Germinal center (tissue), 1 donor: ENCODE measurements around the gene ACAA1.
"Not testable (repeated sequence)": the region's sequence is repeated elsewhere in the genome, so short reads cannot be mapped to it uniquely, and the experiment has no call there.

Experiments used
- DNase-seq: peaks from one replicate; pipeline ENCODE4 v3.0.0; 2012; ENCODE audit warnings: mixed read lengths, low spot score

Gene ACAA1

DNA sequence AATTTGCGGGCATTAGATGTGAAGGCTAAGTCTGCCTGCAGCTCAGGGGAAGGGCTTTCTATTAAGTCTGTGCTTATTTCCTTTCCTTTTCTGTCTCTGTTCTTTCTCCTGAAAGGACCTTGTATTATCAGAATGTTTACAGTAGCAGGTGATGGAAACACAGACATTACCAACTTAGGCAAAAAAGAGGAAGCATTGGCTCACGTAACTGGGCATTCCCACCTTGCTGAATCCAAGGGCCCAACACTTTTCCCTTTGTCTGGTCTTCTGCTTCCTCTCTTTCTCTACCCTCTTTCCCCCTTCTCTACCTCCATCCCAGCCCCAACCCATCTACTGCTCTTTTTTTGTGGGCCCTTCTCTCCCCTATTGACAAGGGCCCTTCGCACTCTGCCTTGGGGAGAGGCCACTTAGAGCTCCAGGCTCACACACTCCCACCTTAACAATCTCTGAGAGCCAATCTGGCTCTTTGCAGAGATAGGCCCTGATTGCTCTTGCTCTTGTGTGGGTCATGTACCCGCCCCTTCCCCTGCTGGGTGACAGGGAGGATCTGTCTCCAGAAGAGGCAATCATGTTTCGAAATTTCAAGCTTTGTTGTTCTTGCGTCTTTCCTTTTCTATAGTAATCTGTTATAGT, 35.0 kb downstream of the ACAA1 start:
- DNase-seq = no peak

- DNase-seq = no peak
These were observed 36.4 kb downstream of the ACAA1 start for GRCh38 chr3:38100498-38100897.

GRCh38 chr3:38099518-38099917, 37.4 kb downstream of the ACAA1 start:
- no peak for DNase-seq

- no peak for DNase-seq
These were observed 38.6 kb downstream of the ACAA1 start for GRCh38 chr3:38098376-38098723.

DNA sequence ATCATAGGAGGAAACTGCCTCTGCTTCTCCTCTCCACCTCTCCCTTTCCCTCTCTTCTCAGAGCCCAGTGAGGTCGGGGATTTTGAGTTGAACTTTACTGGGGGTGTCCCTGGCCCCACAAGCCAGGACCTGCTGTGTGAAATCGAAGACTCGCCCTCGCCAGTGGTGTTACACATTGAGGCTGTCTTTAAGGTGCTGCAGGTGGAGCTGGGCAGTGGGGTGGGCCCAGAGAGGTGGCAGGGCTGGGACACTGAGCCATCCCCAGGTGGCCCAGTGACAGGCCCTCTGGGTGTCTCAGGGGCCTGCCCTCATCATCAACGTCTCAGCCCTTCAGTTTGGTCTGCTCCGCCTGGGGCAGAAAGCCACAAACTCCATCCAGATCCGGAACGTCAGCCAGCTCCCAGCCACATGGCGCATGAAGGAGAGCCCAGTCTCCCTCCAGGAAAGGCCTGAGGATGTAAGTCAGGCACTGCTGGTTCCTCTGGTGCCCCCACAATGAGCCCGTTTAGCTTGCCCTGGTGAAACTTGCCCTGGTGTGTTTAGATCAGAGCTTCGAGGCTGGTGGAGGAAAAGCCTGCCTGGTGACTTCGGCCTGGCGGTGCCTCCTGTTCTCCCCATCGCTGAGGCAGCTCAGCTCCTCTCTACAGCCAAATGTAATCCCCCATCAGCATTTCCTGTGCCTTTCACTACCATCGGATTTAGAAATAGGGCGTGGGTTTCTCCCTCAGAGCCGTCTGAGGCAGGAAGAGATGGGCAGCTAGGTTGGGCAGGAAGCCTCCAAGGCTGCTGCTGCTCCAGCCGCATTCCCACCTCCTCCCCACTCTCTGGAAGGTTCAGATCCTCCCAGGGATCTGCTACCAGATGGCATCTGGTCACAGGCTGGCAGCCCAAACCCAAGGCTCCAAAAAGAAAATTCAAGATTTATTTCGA, 39.2 kb downstream of the ACAA1 start:
- no peak for DNase-seq

GRCh38 chr3:38095669-38096483, 41.1 kb downstream of the ACAA1 start:
- no peak for DNase-seq

GRCh38 chr3:38094999-38095398, 41.9 kb downstream of the ACAA1 start:
- no peak for DNase-seq

DNA sequence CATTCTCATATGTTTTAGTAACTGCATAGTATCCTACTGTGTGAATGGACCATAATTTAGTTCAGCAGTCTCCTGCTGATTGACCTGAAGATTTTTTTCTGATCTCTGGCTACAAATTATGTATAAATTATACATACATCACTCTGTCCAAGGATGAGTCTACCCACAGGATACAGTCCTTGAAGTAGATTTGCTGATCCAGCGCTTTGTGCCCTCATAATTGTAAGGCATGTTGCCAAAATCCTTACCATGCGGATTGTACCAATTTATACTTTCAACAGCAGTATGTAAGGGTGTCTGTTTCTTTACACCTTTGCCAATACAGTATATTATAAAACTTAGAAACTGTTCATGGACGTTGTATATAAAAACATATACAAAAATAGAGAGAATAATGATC, 46.5 kb downstream of the ACAA1 start:
- DNase-seq = no peak

GRCh38 chr3:38089163-38089562, 47.8 kb downstream of the ACAA1 start:
- no peak for DNase-seq

DNA sequence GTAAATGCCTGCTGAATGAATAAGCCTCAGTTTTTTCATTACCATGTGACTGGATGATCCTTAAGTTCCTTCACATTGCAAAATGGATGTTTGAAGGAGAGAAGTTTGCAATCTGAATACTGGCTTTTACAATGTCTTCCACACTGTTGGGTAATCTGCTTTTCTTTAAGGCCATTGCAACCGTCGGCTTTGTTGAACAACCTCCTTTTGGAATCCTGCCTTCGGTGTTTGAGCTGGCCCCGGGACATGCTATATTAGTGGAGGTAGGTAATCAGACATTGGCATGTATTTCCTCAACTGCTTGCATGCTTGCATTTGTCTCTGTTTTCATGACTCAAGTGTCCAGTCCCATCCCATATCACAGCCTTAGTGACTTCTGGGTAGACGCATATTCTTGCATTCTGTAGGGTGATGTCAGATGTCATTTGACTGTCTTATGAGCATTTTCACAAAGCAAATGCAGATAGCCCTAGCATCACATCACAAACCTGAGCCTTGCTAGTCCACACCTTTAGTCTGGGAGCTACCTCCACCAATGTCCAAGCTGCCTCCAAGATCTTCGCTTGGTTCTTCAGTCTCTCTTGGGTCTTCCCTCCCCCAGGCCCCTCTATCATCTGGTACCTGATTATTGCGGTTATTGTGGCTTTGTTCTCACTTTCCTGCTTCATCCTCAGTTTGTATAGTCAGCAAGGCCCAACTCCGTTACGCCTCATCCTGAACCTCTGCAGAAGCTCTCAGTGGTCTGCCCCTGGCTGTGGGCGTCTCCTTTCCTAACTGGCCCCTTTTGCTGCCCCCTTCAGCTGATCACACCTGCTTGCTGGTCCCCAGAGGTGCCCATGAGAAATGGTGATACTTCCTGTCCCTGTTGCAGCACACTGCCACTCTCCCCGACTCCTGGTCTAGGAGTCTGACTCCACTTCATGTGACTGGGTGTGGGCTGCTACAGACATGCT, 48.5 kb downstream of the ACAA1 start:
- DNase-seq = no peak

DNA sequence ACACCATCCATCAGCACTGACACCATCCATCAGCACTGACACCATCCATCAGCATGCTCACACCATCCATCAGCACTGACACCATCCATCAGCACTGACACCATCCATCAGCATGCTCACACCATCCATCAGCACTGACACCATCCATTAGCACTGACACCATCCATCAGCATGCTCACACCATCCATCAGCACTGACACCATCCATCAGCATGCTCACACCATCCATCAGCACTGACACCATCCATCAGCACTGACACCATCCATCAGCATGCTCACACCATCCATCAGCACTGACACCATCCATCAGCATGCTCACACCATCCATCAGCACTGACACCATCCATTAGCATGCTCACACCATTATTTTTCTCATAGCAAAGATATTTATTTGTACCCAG, 49.6 kb downstream of the ACAA1 start:
- DNase-seq = not testable (repeated sequence)

GRCh38 chr3:38086496-38086895, 50.4 kb downstream of the ACAA1 start:
- DNase-seq = no peak

- no peak for DNase-seq
These were observed 51.0 kb downstream of the ACAA1 start for GRCh38 chr3:38085943-38086324.

DNA sequence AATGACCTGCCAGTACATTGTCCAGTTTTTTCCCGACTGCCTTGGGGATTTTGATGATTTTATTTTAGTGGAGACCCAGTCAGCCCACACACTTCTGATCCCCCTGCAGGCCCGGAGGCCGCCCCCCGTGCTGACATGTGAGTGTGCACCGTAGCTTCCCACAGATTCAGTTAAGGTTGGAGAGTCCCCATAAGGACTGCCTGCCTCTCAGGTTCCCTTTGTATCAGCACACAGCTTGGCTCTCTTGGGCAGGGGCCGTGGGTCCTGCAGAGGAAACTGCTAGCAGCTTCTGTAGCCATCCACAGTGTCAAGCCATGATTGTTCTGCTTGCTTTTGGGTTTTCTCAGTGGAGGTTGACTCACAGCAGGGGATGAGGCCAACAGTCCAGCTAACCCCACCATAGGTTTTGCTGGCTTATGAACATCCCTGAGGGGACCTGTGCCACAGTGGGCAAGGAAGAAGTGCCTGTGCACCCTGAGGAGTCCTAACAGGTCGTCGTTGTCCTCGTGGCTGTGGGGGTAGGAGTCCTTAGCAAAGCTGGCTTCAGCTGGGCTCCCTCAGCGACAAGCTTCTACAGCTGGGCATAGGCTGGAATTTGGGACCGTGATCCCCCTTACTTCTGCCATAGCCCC, 51.5 kb downstream of the ACAA1 start:
- DNase-seq = no peak

GRCh38 chr3:38084334-38085310, 52.3 kb downstream of the ACAA1 start:
- DNase-seq = peak; percentile 27

- DNase-seq = no peak
These were observed 53.0 kb downstream of the ACAA1 start for GRCh38 chr3:38083871-38084333.

DNA sequence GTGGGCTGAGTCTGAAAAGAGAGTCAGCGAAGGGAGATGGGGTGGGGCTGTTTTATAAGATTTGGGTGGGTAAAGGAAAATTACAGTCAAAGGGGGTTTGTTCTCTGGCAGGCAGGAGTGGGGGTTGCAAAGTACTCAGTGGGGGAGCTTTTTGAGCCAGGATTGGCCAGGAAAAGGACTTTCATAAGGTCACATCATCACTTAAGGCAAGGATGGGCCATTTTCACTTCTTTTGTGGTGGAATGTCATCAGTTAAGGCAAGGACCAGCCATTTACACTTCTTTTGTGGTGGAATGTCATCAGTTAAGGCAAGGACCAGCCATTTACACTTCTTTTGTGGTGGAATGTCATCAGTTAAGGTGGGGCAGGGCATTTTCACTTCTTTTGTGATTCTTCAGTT, 53.7 kb downstream of the ACAA1 start:
- not testable (repeated sequence) for DNase-seq

- not testable (repeated sequence) for DNase-seq
These were observed 54.6 kb downstream of the ACAA1 start for GRCh38 chr3:38082296-38082695.

DNA sequence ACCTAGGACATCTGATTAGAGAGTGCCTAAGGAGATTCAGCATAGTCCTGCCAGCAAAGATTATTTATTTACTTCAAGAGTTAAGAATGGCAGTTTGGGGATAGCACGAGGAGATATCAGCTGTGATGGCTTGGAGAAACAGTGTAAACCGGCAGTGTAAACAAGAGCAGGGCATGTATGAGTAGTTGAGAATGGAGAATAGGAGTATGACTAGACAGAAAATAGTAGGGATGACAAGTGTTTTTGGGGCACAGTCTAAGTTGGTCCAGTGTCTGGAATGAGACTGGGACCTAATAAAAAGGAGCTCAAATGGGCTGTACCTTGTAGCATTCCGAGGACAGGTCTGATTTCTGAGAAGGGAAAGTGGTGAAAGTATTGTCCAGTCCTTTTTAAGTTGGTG, 59.9 kb downstream of the ACAA1 start:
- DNase-seq = not testable (repeated sequence)
